ENCODE measurements around the gene SYMPK.

SYMPK gene

GRCh38 chr19:45779231-45780145 lies 83.5 kb downstream of the SYMPK start:
- DNase-seq = peak; percentile 83

- no peak for DNase-seq
Observed at GRCh38 chr19:45778010-45778661, 84.8 kb downstream of the SYMPK start.

DNA sequence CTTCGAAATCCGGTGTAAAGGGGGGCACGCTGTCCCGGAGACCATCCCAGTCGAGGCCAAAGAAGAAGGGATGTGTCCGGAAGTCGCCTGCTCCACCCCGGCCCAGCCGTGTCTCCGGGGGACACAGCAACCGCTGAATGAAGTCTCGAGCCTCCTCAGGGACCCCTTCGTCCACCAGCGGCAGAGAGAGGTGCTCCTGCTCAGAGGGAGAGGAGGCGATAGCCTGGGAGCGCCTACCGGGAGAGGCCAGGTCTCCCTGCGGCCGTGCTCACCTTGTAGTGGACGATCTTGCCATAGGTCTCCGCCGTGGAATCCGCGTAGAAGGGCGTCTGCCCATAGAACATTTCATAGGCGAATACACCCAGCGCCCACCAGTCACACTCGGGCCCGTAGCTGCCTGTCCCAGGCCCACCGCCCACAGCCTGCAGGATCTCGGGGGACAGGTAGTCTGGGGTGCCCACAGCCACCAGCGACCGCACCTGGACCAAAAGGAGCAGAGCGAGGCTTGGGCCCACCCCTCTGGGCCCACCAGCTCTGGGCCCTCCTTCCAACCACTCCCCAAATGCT lies 85.5 kb downstream of the SYMPK start:
- no peak for DNase-seq

DNA sequence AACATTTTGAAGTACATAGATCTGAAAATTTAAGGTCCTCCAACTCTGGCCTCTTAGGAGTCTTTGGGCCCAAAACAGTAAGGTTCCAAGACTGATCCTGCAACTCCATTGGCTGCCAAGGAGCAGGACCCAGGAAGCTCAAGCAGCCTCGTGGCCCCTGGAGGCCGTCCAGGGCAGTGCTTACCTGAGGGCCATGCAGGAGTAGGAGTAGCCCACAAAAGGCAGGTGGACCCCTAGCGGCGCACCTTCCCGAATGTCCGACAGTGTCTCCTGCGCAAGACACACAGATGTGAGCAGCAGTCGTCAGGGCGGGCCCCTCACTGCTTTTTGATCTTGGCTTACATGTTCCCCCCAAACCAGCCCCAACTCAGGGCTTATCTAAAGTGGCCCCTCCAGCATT lies 88.2 kb downstream of the SYMPK start:
- DNase-seq = no peak

- no peak for DNase-seq
Observed at GRCh38 chr19:45773384-45773783, 89.6 kb downstream of the SYMPK start.

- no peak for DNase-seq
Observed at GRCh38 chr19:45772912-45773311, 90.0 kb downstream of the SYMPK start.

- no peak for DNase-seq
Observed at GRCh38 chr19:45772130-45772840, 90.7 kb downstream of the SYMPK start.

DNA sequence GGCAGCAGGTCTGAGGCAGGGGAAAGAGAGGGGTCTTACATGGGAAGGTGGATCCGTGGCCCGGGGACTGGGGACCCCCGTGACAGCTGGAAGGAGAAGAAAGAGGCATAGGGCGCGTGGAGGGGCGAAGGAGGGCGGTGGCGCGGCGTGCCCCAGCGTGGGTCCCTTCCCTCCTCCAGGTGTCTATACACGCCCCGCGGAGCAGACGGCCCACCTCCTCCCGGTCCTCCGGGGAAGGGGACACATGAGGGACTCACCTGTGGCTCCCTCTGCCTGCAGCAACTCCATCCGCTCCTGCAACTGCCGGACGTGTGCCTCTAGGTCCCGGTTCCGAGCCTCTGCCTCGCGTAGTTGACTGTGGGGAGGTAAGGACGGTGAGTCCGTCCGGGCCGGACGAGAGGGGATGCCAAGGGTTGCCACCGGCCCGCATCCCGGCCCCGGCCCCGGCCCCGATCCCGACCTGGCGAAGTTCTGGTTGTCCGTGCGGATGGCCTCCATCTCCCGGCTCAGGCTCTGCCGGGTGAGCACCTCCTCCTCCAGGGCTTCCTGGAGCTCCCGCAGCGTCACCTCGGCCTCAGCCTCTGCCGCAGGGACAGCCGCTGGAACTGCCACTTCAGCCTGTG lies 91.5 kb downstream of the SYMPK start:
- DNase-seq = no peak

DNA sequence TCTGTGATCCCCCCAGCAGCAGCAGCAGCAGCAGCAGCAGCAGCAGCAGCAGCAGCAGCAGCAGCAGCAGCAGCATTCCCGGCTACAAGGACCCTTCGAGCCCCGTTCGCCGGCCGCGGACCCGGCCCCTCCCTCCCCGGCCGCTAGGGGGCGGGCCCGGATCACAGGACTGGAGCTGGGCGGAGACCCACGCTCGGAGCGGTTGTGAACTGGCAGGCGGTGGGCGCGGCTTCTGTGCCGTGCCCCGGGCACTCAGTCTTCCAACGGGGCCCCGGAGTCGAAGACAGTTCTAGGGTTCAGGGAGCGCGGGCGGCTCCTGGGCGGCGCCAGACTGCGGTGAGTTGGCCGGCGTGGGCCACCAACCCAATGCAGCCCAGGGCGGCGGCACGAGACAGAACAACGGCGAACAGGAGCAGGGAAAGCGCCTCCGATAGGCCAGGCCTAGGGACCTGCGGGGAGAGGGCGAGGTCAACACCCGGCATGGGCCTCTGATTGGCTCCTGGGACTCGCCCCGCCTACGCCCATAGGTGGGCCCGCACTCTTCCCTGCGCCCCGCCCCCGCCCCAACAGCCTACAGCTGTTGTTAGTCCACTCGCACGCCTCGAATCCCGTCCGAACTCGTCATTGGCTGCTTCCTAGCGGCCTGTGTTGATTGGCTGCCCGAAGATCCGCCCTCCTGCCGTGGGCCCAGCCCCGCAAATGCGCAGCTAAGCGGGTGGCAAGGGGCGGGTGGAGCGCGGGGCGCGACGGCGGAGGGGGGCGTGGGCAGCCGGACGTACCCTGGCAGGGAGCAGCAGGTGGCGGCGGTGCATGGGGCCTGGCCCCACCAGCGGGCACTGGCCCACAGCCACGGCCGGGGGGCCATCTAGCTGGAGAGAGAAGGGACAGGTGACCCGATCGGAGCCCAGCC lies 92.5 kb downstream of the SYMPK start:
- DNase-seq = peak; percentile 96

DNA sequence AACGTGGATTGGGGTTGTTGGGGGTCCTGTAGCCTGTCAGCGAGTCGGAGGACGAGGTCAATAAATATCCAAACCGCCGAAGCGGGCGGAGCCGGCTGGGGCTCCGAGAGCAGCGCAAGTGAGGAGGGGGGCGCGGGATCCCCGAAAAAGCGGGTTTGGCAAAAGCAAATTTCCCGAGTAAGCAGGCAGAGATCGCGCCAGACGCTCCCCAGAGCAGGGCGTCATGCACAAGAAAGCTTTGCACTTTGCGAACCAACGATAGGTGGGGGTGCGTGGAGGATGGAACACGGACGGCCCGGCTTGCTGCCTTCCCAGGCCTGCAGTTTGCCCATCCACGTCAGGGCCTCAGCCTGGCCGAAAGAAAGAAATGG lies 93.1 kb downstream of the SYMPK start:
- DNase-seq = no peak

DNA sequence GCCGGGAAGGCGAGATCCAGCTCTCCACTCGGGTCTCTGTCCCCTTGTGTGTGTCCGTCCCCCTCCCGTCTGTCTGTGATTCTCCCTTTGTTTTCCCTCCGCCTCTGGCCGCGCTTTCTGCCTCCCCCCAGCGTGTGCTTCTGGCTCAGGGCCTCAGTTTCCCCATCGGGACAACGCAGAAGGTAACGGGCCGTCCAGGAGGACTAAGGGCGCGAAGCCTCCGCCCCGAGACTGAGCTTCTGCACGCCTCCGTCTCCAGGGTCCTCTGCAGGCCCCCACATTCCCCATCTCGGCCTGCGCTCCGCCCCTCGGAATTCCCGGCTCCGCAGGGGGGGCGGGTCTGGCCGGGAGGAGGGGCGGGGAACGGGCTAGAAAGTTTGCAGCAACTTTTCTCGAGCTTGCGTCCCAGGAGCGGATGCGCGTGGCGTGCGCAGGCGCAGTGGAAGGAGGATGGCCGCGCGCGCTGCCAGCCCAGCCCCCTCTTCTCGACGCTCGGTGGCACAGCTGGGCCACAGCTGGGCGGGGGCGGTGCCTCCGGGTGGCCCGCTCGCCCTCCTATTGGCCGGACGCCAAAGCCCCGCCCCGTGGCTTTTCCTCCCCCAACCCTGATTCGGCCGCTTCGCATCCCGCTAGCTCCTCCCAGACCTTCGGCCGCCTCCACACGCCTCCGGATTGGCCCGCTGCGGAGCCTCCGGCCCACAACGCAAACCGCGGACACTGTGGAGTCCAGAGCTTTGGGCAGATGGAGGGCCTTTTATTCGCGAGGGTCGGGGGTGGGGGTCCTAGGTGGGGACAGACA lies 93.8 kb downstream of the SYMPK start, which contains the start of gene SIX5:
Gene SIX5 (minus strand): TSS at position 269 of the 799 bp plus-strand sequence. CDS start 408 bp downstream, outside the sequence.
- peak; percentile 90 for DNase-seq

- DNase-seq = no peak
Observed at GRCh38 chr19:45768655-45768983, 94.3 kb downstream of the SYMPK start.

DNA sequence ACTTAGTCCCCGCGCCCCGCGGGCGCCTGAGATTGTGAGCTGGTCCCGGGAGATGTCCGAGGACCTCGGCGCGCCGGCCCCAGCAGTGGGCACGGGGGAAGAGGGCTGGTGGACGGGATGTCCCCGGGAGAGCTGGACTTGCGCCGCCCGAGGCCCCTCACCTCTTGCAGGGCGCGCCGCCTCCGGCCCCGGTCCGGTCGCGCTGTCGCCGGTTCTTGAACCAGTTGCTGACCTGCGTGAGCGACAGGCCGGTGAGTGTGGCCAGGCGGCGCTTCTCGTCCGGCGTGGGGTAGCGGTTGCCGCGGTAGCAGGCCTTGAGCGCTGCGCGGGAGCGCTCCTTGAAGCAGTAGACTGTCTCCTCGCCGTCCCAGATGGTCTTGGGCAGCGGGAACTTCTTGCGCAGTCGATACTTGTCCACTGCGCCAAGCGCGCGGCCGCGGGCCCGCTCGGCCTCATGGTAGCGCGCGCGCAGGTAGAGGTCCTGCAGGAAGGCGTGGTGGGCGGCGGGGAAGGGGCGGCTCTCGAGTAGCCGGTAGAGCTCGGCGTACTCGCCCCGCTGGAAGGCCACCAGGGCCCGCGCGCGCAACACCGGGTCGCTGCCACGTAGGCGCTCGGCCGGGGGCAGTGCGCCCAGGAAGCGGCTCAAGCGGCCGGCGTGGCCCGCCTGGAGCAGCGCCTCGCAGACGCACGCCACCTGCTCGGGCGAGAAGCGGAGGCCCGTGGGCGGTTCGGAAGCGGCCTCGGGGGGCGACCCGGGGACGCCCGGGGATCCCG lies 94.9 kb downstream of the SYMPK start:
- DNase-seq = no peak

GRCh38 chr19:45767410-45767880 lies 95.5 kb downstream of the SYMPK start:
- no peak for DNase-seq

GRCh38 chr19:45766869-45767346 lies 96.0 kb downstream of the SYMPK start:
- no peak for DNase-seq

DNA sequence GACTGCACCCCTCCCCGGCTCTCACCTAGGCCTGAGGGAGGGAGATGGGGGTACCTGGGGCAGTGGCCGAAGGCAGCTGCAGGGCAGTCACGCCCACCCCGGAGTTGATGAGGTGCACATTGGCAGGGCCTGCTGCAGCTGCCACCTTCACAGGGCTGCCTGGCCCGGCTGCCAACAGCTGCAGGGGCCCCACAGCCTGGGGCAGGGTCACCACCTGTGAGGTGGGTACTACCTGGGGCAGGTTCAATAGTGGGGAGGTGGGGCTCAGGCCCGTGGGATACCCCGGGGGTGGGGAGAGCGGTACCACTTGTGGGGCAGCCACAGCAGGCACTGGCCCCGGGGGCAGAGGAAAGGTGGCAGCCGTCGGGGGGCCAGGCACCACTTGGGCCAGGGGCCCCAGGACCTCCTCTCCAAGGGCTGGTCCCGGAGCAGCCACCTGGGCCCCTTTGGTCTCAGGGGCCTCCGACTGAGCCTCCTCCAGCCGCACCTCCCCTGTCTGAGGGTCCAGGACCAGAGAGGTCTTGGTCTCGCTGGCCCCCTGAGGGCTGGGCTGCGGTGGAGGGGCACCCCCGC lies 96.6 kb downstream of the SYMPK start:
- no peak for DNase-seq

- DNase-seq = no peak
Observed at GRCh38 chr19:45765702-45766295, 97.1 kb downstream of the SYMPK start.

Data from NCI-H1694 treated with DMSO at 0.1 percent for 48 hours (cell line).